Thoracic aorta (tissue), 2 donors: ENCODE results near the gene ARHGAP44. TPM values are rescaled to one million over a fixed set of nuclear protein-coding genes. Genes with fewer than 3 reads are reported as not detected.

Experiments used
- ATAC-seq: fragments of 150-250 bp; one replicate; pipeline ENCODE4 v1.8.0; 2017; ENCODE audit warnings: low read depth; ENCODE audit not compliant: insufficient number of reproducible peaks, low FRiP score
- DNase-seq: peaks from one replicate; pipeline ENCODE4 v3.0.0-alpha.2; 2020; ENCODE audit warnings: low spot score
- H3K27ac ChIP-seq, 2 donors: fragments of 200-600 bp; sonication (generic); 1 replicate in 1 of 2; 2 replicates in 1 of 2; pipeline ENCODE4 v1.5.1; 2016; ENCODE audit warnings: mild to moderate bottlenecking in 2 of 2, moderate library complexity in 2 of 2
- H3K27me3 ChIP-seq: fragments of 200-600 bp; sonication (generic); replicated peaks from 2 replicates; pipeline ENCODE4 v1.6.0; 2016; ENCODE audit warnings: mild to moderate bottlenecking; ENCODE audit not compliant: insufficient read depth
- H3K36me3 ChIP-seq: fragments of 200-600 bp; sonication (generic); one replicate; pipeline ENCODE4 v1.5.1; 2016
- H3K4me1 ChIP-seq, 2 donors: fragments of 200-600 bp; sonication (generic); 1 replicate in 1 of 2; 2 replicates in 1 of 2; pipeline versions ENCODE4 v1.5.1 to v1.6.0; 2016; ENCODE audit warnings: low read depth in 2 of 2, mild to moderate bottlenecking in 1 of 2; ENCODE audit not compliant: control insufficient read depth in 1 of 2
- H3K4me3 ChIP-seq: fragments of 200-600 bp; sonication (generic); 2 replicates; pipeline ENCODE4 v1.5.1; 2016; ENCODE audit warnings: mild to moderate bottlenecking
- H3K9me3 ChIP-seq: fragments of 200-600 bp; sonication (generic); 2 replicates; pipeline ENCODE4 v1.5.1; 2016
- CTCF ChIP-seq: fragments of 200-600 bp; sonication (generic); IDR thresholded peaks from one replicate; pipeline ENCODE4 v1.5.1; 2019; ENCODE audit warnings: antibody characterized with exemption
- total RNA-seq, 2 donors: library from RNA; depleted of rRNA; stranded (reverse); fragments of >200 nt; gene quantifications; one replicate each; pipeline versions ENCODE4 v1.1.0 to v1.2.3, GENCODE V29; 2016

ARHGAP44 gene
- total RNA-seq, 2 donors from 2014 or later, result 7.3 to 10.3 TPM

GRCh38 chr17:12830777-12831247 is 41.5 kb downstream of the ARHGAP44 start:
- Histone ChIP-seq H3K27ac (no peak overlapping the region), H3K36me3 (no peaks in the 10 kb centered on the region), H3K4me1 (no peaks in the 10 kb centered on the region), H3K9me3 (peaks cover 16% of the 10 kb centered on the region), H3K4me3 (no peak overlapping the region), H3K27me3 (no peaks in the 10 kb centered on the region)
- no peak for TF ChIP-seq CTCF
- no peak for ATAC-seq
- DNase-seq, result no peak

- ATAC-seq (no peak), DNase-seq (no peak)
- Histone ChIP-seq H3K9me3 (peaks cover 16% of the 10 kb centered on the region), H3K27me3 (no peaks in the 10 kb centered on the region), H3K27ac (no peak overlapping the region), H3K36me3 (no peaks in the 10 kb centered on the region), H3K4me1 (no peaks in the 10 kb centered on the region), H3K4me3 (no peak overlapping the region)
- no peak for TF ChIP-seq CTCF
Observed at GRCh38 chr17:12831839-12832238, 42.5 kb downstream of the ARHGAP44 start.

- Histone ChIP-seq H3K27me3 (no peaks in the 10 kb centered on the region), H3K36me3 (no peaks in the 10 kb centered on the region), H3K4me1 (no peaks in the 10 kb centered on the region), H3K4me3 (no peak overlapping the region), H3K9me3 (no peaks in the 10 kb centered on the region), H3K27ac (no peak overlapping the region)
- DNase-seq, result no peak
- TF ChIP-seq CTCF, result no peak
- ATAC-seq, result no peak
Observed at GRCh38 chr17:12839042-12839441, 49.7 kb downstream of the ARHGAP44 start.

- H3K27ac ChIP-seq, result no peak overlapping the region
- no peaks in the 10 kb centered on the region for H3K4me1 ChIP-seq
- H3K36me3 ChIP-seq, result no peaks in the 10 kb centered on the region
- no peak for ATAC-seq
- no peaks in the 10 kb centered on the region for H3K9me3 ChIP-seq
- no peaks in the 10 kb centered on the region for H3K27me3 ChIP-seq
- DNase-seq, result no peak
- TF ChIP-seq CTCF, result no peak
- H3K4me3 ChIP-seq, result no peak overlapping the region
Observed at GRCh38 chr17:12842936-12843335, 53.6 kb downstream of the ARHGAP44 start.

GRCh38 chr17:12850996-12851395 is 61.7 kb downstream of the ARHGAP44 start:
- ATAC-seq, result no peak

More at GRCh38 chr17:12850996-12851395, 61.7 kb downstream of the ARHGAP44 start:
- no peak overlapping the region for H3K4me3 ChIP-seq
- no peaks in the 10 kb centered on the region for H3K36me3 ChIP-seq
- TF ChIP-seq CTCF, result no peak
- no peaks in the 10 kb centered on the region for H3K27me3 ChIP-seq
- no peak for DNase-seq
- H3K27ac ChIP-seq, result no peak overlapping the region
- no peaks in the 10 kb centered on the region for H3K4me1 ChIP-seq
- H3K9me3 ChIP-seq, result no peaks in the 10 kb centered on the region
